CD14-positive monocyte (primary cell): Measurements from ENCODE around the gene DCLK1. TPM values are rescaled to one million over a fixed set of nuclear protein-coding genes. Genes with fewer than 3 reads are reported as not detected.

Experiments
- DNase-seq, 3 donors: peaks; one replicate each; pipeline ENCODE4 v3.0.0-alpha.2; 2011 to 2022
- H2AFZ ChIP-seq: 2 replicates; pipeline ENCODE4 v1.6.0; 2012; ENCODE audit warnings: mild to moderate bottlenecking, low read depth, low read length, inconsistent platforms; ENCODE audit not compliant: insufficient read depth, poor library complexity, severe bottlenecking
- H3K27ac ChIP-seq, 2 donors: 1 replicate in 1 of 2; 2 replicates in 1 of 2; pipeline ENCODE4 v1.5.1; 2012 to 2013; ENCODE audit warnings: low read length in 2 of 2, control low read depth in 1 of 2, inconsistent platforms in 1 of 2, low read depth in 1 of 2, mild to moderate bottlenecking in 1 of 2
- H3K27me3 ChIP-seq, 2 donors: one replicate each; pipeline versions ENCODE4 v1.6.0 to v1.6.1; 2011 to 2013; ENCODE audit warnings: low read length in 2 of 2; ENCODE audit not compliant: control insufficient read depth in 2 of 2, insufficient read depth in 2 of 2
- H3K36me3 ChIP-seq, 2 donors: replicated peaks in 1 of 2; 1 replicate in 1 of 2; 2 replicates in 1 of 2; pipeline versions ENCODE4 v1.5.1 to v1.6.1; 2012 to 2013; ENCODE audit warnings: low read length in 2 of 2, control low read depth in 1 of 2, inconsistent platforms in 1 of 2, mild to moderate bottlenecking in 1 of 2; ENCODE audit not compliant: insufficient read depth in 2 of 2, control insufficient read depth in 1 of 2
- H3K4me1 ChIP-seq, 2 donors: 1 replicate in 1 of 2; 2 replicates in 1 of 2; pipeline versions ENCODE4 v1.5.1 to v1.6.1; 2012 to 2013; ENCODE audit warnings: low read length in 2 of 2, control low read depth in 1 of 2, inconsistent platforms in 1 of 2, mild to moderate bottlenecking in 1 of 2, moderate library complexity in 1 of 2; ENCODE audit not compliant: insufficient read depth in 2 of 2, control insufficient read depth in 1 of 2
- H3K4me2 ChIP-seq: replicated peaks from 2 replicates; pipeline ENCODE3; 2012; ENCODE audit warnings: low read length, moderate library complexity, mild to moderate bottlenecking; ENCODE audit not compliant: poor library complexity, severe bottlenecking; ENCODE audit errors: extremely low read depth
- H3K4me3 ChIP-seq, 3 experiments: fragments of 200-600 bp in 1 of 3; sonication (generic) in 1 of 3; replicated peaks in 1 of 3; 1 replicate in 2 of 3; 2 replicates in 1 of 3; pipeline ENCODE4 v1.5.1; 2011 to 2013; ENCODE audit warnings: low read length in 3 of 3, mild to moderate bottlenecking in 3 of 3, control low read depth in 2 of 3, low read depth in 2 of 3, inconsistent platforms in 1 of 3, moderate library complexity in 1 of 3
- H3K79me2 ChIP-seq: 2 replicates; pipeline ENCODE4 v1.6.0; 2012; ENCODE audit warnings: mild to moderate bottlenecking, control low read depth, inconsistent platforms, low read length, moderate library complexity; ENCODE audit not compliant: insufficient read depth
- H3K9ac ChIP-seq: 2 replicates; pipeline ENCODE4 v1.6.0; 2017; ENCODE audit warnings: low read length, mild to moderate bottlenecking; ENCODE audit not compliant: insufficient read depth, poor library complexity, severe bottlenecking
- H3K9me3 ChIP-seq, 2 donors: replicated peaks in 1 of 2; 1 replicate in 1 of 2; 2 replicates in 1 of 2; pipeline versions ENCODE4 v1.5.1 to v1.6.1; 2012 to 2013; ENCODE audit warnings: low read length in 2 of 2, control low read depth in 1 of 2; ENCODE audit not compliant: control insufficient read depth in 1 of 2, insufficient read depth in 1 of 2
- H4K20me1 ChIP-seq: 2 replicates; pipeline ENCODE4 v1.6.0; 2012; ENCODE audit warnings: mild to moderate bottlenecking, low read length, control low read depth, moderate library complexity; ENCODE audit not compliant: insufficient read depth
- H3K27ac Mint-ChIP-seq, 7 donors: one replicate each; pipeline ENCODE4 v1.8.0; 2020; ENCODE audit warnings: mild to moderate bottlenecking in 7 of 7, mixed read lengths in 7 of 7, moderate library complexity in 6 of 7, inconsistent platforms in 2 of 7
- H3K27me3 Mint-ChIP-seq, 3 donors: one replicate each; pipeline ENCODE4 v1.8.0; 2021 to 2022; ENCODE audit warnings: low read depth in 3 of 3, mild to moderate bottlenecking in 3 of 3, mixed read lengths in 3 of 3, moderate library complexity in 3 of 3, inconsistent platforms in 1 of 3
- H3K36me3 Mint-ChIP-seq, 2 donors: one replicate each; pipeline ENCODE4 v1.8.0; 2020; ENCODE audit warnings: mixed read lengths in 2 of 2, inconsistent platforms in 1 of 2, mild to moderate bottlenecking in 1 of 2
- H3K4me1 Mint-ChIP-seq: one replicate; pipeline ENCODE4 v1.8.0; 2020; ENCODE audit warnings: mild to moderate bottlenecking, mixed read lengths
- H3K4me3 Mint-ChIP-seq, 2 donors: one replicate each; pipeline ENCODE4 v1.8.0; 2020; ENCODE audit warnings: mild to moderate bottlenecking in 2 of 2, mixed read lengths in 2 of 2, moderate library complexity in 1 of 2
- H3K9me3 Mint-ChIP-seq, 7 donors: one replicate each; pipeline ENCODE4 v1.8.0; 2020 to 2022; ENCODE audit warnings: mixed read lengths in 7 of 7, mild to moderate bottlenecking in 6 of 7, moderate library complexity in 6 of 7, inconsistent platforms in 2 of 7
- CTCF ChIP-seq: fragments of 200-600 bp; IDR thresholded peaks from one replicate; pipeline ENCODE4 v1.8.0; 2022; ENCODE audit warnings: antibody characterized with exemption, mild to moderate bottlenecking
- WGBS: methylation state at CpG from one replicate; pipeline ENCODE4 v1.1.5; 2013; ENCODE audit warnings: missing lambda C conversion rate; ENCODE audit not compliant: insufficient coverage; 5-methylcytosine and 5-hydroxymethylcytosine counted together
- intact Hi-C, 2 donors: fragments of 100-400 bp; cut with micrococcal nuclease; formaldehyde crosslinking; loops; one replicate each; pipeline versions ENCODE4 v1.15.0 to v1.15.1; 2023
- polyA plus RNA-seq, 3 donors: library from polyadenylated mRNA; depleted of rRNA in 1 of 3; unstranded in 2 of 3; stranded (reverse) in 1 of 3; fragments of 300-500 nt in 2 of 3; fragments of >200 nt in 1 of 3; fragmentation: Illumina TruSeq in 2 of 3; gene quantifications; 1 replicate in 2 of 3; 2 replicates in 1 of 3; pipeline ENCODE4 v1.2.3, GENCODE V29; 2012 to 2021

Gene DCLK1
- polyA plus RNA-seq, 3 donors, result not detected

GRCh38 chr13:35771898-35772297, 359.3 kb downstream of the DCLK1 start:
- no peaks in the 10 kb centered on the region for H3K36me3 Mint-ChIP-seq
- H3K9me3 ChIP-seq, result no peaks in the 10 kb centered on the region
- no peaks in the 10 kb centered on the region for H3K36me3 ChIP-seq
- no peak overlapping the region for H2AFZ ChIP-seq
- no peak overlapping the region for H3K4me3 ChIP-seq
- no peak overlapping the region for H3K4me3 Mint-ChIP-seq
- H3K27me3 Mint-ChIP-seq, result peaks cover 0 to 2% (median 0%) of the 10 kb centered on the region in 3 donors
- no peaks in the 10 kb centered on the region for H4K20me1 ChIP-seq
- no peak for TF ChIP-seq CTCF
- no peaks in the 10 kb centered on the region for H3K27me3 ChIP-seq
- no peaks in the 10 kb centered on the region for H3K4me1 ChIP-seq
- WGBS, result no CpG with 5 or more reads among the region's 5 CpGs
- peaks cover 0 to 5% (median 0%) of the 10 kb centered on the region in 7 donors for H3K9me3 Mint-ChIP-seq
- no peak overlapping the region for H3K9ac ChIP-seq
- no peak overlapping the region for H3K27ac ChIP-seq
- H3K4me2 ChIP-seq, result no peak overlapping the region
- no peak overlapping the region for H3K27ac Mint-ChIP-seq
- H3K79me2 ChIP-seq, result no peaks in the 10 kb centered on the region
- intact Hi-C loops, result no loop called here
- DNase-seq, result no peak
- no peaks in the 10 kb centered on the region for H3K4me1 Mint-ChIP-seq

DNA sequence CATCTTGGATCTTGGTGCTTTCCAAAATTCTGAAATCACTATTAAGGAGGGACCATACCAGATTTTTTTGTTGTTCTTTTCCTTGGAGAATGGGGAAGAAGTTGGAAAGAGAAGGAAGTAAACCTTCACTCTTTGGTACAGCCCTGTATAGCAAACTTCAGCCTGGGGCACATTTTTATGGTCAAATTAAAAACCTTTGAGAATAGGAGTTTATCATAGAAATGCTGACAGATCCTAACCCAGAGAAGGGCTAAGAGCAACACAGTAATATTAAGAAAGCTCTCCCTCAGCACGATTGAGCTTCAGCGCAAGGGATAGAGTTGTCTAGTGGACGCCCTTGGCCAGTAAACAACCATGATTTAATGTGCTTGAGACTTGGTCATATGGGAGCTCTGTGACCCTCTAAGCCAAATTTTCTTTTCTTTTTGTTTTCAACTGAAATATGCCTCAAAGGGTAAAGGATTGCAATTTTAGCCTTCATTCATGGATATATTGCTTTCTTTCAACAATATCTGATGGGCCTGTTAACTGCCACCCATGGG, 360.4 kb downstream of the DCLK1 start:
- H3K4me3 Mint-ChIP-seq, result no peak overlapping the region
- Histone ChIP-seq H3K9me3 (no peaks in the 10 kb centered on the region), H3K4me1 (no peaks in the 10 kb centered on the region), H4K20me1 (no peaks in the 10 kb centered on the region), H3K27me3 (no peaks in the 10 kb centered on the region), H3K27ac (no peak overlapping the region), H3K79me2 (no peaks in the 10 kb centered on the region), H3K4me2 (no peak overlapping the region), H3K9ac (no peak overlapping the region), H3K36me3 (no peaks in the 10 kb centered on the region), H2AFZ (no peak overlapping the region), H3K4me3 (no peak overlapping the region)
- H3K27me3 Mint-ChIP-seq, result peaks cover 0 to 2% (median 0%) of the 10 kb centered on the region in 3 donors
- WGBS, result no CpG with 5 or more reads among the region's 3 CpGs
- no peaks in the 10 kb centered on the region for H3K4me1 Mint-ChIP-seq
- TF ChIP-seq CTCF, result no peak
- H3K9me3 Mint-ChIP-seq, result peaks cover 0 to 5% (median 0%) of the 10 kb centered on the region in 7 donors
- no peaks in the 10 kb centered on the region for H3K36me3 Mint-ChIP-seq
- DNase-seq, result no peak
- intact Hi-C loops, result no loop called here
- no peak overlapping the region for H3K27ac Mint-ChIP-seq
